ENCODE results near the gene EDIL3.
"Not testable (repeated sequence)": the region's sequence is repeated elsewhere in the genome, so short reads cannot be mapped to it uniquely, and the experiment has no call there.

The EDIL3 gene

DNA sequence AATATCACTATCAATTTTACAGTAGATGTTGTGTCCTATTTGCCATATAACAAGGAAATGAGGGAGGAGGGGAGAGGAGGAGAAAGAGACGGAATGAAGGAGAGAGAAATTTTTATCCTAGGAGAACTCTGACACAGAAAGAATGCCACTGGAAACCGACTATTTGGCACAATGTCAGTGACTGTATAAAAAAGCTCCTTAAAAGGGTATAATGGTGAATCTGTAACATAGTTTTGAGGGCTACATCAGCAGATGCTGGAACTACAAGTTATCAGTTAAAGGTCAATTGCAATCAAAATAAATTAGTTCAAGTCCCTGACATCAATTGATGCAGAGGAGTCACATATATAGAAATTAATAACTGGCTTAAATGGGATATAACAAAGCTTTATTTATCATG lies 5.7 kb downstream of the EDIL3 start:
- DNase-seq: peak; percentile 95

DNA sequence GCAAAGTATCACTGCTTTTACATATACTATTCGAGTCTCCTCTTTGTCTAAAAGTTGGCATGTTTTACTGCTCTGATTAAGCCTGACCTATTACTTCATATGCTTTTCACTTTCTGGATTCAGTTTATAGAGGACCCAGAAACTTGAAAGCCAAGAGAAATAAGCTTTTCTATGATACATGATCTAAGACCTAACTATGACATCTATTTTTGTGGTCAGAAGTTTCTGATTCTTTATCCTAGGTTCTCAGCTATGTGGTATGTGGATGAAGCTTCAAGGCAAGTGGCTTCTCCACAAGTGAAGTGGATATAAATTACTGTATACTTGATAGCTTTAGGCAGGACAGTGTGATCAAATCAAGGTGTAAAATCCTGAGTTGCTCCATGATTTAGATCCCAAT lies 6.3 kb downstream of the EDIL3 start:
- DNase-seq: peak; percentile 96

DNA sequence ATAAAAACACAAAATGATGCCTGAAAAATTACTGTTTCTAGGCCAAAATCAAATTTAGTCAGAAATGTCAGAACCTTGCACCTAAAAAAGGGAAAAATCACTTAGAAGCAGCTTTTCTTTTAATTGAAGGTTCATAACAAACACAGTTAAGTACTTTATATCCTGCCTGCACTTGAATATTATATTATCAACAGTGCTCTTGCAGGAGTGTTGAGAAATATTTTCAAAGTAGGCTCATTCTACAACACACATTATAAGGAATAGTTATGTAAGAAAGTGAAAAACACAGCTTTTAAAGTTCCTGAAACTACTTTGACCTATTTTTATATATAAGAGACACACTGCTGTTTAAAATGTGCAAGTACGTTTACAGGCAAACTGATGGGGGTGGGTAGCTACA lies 8.3 kb downstream of the EDIL3 start:
- no peak for DNase-seq

DNA sequence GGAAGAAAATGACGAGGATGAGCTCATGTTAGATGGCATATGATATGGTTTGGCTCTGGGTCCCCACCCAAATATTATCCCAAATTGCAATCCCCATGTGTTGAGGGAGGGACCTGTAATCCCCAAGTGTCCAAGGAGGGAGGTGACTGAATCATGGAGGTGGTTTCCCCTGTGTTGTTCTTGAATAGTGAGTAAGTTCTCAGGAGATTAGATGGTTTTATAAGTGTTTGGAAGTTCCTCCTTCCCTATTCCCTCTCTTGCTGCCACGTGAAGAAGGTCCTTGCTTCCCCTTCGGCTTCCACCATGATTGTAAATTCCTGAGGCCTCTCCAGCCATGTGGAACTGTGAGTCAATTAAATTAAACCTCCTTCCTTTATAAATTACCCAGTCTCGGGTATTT lies 10.1 kb downstream of the EDIL3 start:
- peak; percentile 50 for DNase-seq

DNA sequence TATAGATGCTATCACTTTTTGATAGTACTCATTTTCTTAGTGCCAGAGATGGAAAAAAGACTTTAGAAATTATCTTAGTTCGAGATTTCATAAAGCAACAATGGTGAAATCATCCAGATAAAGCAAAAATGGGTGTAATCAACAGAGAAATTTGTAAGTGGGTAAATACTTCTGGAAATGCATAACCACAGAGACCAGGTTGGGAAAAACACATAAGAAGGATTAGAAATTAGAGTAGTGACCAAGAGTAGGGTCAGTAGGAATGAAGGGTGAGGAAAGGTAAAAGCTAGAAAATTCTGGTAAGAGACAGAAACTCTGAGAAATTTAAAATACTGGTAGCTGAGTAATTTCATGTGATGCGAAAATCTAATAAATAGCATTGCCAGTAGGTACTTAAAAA lies 11.2 kb downstream of the EDIL3 start:
- no peak for DNase-seq

DNA sequence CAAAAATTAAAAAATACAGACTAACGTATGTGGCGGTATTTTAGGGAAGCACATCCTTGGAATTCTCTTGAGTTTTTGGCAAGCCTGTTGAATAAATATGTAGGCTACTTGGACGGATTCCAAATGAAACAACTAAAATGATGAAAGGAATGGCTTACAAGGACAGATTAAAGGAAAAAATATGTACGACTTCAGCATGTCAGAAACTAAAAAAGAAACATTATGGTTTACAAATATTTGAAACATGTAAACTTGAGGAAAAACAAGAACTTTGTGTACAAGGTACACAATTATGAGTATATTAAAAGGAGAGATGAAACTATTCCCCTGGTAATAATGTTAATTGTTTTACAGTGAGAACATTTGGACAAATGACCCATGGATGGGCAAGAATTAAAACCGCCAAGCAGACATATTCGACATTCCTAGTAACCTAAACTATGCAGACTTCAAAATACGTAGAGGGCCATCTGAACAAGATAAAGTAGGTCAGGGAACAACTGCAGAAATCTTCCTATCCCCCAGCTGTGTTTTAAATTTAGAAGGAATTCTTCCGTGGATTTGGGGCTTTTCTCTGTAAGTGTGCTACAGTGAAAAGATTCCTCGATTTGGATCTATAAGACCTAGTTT lies 12.5 kb downstream of the EDIL3 start:
- peak; percentile 96 for DNase-seq

DNA sequence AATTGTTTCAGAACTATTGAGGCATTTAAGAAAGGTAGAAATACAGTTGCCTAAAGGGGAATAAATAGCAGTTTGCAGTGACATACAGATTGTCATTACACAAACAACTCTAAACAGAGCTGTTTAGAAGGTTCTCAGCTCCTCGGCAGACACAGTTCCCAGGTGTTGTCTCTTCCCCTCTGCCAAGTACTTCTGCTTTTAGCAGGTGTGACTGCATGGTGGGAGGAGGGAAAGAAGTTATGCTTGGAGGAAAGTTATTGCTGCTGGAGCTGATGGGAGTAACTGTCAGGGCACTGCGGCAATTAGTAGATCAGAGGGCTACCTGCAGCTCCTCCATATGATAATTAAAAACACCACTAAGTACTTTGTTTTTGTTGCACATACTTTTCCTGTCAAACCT lies 14.5 kb downstream of the EDIL3 start:
- DNase-seq: no peak

DNA sequence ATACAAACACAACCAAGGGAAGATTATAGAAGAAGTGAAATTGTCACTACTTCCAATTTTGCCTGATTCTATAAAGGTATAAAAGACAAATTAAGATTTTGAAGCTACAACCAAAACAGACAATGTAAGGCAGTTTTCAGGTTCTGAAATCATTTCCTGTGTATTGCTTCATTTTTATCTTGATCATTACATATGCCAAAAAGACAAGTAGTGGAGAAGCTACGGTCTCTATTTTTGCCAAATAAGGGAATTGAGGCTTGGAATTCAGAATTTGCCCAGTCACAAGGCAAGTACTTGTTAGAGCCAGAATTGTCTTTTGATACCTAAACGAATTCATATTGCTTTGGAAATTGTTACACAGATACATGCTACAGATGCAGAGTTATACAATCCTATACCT lies 20.6 kb downstream of the EDIL3 start:
- peak; percentile 52 for DNase-seq

DNA sequence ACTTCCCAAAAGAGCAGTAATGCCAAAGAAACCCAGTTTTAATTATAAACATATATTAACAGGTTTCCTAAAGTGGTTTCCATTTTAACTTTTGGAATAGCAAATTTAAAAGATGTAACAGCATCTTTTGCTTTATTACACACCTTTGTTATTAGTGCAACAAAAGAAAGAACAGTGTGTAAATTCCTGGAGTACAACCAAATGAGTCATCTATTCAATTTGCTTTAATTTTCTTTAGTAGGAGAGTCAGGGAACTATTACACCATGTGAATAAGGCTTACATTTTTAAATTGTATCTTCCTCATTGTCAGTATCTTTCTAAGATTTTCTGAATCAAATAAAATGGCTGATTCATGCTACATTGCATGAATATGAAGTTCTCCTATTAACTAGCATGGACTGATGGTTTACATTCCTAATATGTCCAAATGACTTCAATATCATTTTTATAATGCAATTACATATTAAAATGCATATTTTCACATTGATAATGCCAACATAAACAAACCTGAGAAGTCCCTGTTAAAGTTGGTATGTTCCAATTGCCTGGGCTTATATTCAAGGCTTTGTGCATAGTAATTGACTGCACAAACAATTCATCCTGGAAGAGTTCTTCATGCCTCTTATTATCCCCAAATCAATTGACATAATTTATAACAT lies 22.5 kb downstream of the EDIL3 start:
- DNase-seq: no peak

DNA sequence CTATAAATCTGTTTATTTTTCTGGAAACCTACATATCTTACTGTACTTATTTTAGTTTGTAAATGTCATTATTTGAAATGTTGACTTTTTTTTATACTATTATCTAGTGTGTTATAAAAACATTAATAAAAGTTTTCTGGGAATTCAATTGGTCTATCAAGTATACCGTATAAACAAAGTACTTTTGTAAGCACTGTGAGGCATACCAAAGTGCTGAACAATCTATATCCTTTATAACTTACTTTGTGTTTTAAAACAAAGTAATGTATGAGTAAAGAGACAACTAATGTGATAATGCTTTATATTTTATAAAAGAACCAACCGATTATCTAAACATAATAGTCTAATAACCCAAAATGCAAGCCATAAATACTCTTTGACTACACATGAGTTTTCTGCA lies 23.1 kb downstream of the EDIL3 start:
- DNase-seq: peak; percentile 34

DNA sequence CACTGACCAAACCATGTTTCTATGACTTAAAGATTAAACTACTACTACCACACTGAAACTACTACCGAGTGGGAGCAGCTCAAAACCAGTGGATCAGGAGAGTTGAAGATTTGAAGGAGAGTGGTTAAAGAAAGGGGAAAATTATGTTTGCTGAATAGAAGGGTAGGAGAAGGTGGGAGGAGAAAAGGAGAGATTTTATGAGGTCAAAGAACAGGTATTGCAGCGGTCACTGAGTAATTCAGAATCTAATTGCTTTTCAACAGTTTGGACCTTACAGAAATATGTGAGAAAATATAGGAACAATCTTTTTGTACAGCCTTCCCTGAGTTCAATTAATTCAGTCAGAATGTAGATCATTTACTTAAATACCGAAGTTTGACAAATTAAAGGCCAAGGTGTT lies 24.6 kb downstream of the EDIL3 start:
- DNase-seq: no peak

DNA sequence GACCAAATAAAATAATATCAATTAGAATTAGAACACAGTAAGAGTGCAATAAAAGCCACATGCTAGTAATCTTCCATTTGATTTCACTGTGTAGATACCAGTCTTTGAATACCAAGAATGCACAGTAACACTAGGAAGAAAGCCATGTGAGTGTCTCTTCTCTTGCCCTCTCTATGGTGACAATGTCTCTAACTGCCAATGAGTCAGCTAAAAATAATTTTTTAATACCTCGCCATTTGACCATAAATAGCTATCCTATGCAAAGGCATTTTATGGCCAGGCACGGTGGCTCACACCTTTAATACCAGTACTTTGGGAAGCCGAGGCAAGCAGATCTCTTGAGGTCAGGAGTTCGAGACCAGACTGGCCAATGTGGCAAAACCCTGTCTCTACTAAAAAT lies 30.6 kb downstream of the EDIL3 start:
- DNase-seq: peak; percentile 54

DNA sequence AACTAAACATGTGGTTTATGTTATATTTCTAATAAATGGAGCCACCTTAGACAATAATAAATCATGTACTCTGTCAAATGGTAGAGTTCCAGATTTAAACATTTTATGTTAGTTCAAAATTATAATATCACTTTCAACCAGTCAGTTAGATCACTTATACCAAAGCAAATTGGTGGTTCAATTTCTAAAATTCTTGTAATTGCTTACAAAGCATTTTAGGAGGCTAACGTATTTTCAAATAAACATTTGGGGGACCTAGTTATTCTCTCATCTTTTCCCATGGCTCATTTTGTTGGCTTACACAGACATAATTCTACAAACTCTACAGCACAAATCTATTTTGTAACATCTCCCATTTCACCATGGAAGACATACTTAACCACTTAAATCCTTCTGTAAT lies 39.9 kb downstream of the EDIL3 start:
- no peak for DNase-seq

DNA sequence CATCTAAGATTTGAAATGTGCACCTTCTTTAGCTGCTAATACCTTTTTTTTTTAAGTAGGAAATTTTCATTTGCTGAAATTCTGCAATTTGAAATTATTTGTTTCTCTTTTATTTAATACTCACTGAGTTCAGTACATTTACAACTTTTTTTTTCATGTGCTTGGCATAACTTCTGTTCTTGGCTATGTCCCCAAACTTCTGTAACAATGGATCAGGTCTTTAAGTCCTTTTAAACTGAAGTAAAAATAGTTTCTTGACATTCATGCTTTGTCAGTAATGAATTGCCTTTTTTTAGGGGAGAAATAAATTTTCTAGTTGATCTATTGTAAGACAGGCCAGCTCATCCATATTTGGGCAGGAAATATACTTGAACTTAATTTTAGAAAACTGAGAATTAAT lies 41.5 kb downstream of the EDIL3 start:
- no peak for DNase-seq

DNA sequence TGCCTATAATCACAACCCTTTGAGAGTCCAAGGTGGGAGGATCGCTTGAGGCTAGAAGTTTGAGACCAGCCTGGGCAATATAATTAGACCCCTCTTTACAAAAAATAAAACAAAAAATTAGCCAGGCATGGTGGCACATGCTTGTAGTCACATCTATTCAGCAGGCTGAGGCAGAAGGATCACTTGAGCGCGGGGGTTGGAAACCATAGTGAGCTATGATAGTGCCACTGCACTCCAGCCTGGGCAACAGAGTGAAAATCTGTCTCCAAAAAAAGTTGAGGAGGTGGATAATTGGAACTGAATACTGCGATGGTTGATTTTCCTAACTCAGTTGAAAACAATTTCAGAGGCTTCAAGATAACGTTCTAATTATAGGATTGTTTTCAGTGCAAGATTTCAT lies 52.6 kb downstream of the EDIL3 start:
- DNase-seq: no peak

DNA sequence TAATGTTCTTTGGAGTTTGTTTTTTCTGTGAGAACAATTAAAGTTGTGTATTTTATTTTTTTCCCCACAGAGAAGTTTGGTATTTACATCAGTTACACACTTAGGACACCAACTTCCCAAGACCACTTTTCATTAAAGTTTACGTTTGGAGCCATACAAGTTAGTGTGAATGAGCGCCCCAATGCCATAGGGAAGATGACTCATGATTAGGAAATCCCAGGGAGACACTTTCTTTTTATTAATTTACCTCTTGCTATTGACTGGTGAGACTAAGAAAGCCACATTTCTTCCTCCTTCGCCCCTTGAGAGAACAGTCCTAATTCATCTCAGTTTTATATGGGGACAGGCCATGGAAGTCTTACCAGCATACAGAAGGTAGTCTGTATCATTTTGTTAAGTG lies 57.1 kb downstream of the EDIL3 start:
- DNase-seq: no peak

DNA sequence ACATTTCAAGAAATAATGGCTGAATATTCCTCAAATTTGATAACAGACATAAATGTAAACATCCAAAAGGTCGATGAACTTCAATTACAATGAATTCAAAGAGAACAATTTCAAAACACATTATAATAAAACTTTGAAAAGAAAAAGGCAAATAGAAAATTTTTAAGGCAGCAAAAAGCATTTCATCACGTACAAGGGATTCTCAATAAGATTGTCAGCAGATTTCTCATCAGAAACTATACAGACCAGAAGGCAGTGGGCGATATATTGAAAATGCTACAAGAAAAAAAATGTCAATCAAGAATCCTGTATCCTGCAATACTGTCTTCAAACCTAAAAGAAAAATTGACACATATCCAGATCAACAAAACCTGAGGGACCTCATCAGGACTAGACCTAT lies 62.0 kb downstream of the EDIL3 start:
- DNase-seq: no peak

DNA sequence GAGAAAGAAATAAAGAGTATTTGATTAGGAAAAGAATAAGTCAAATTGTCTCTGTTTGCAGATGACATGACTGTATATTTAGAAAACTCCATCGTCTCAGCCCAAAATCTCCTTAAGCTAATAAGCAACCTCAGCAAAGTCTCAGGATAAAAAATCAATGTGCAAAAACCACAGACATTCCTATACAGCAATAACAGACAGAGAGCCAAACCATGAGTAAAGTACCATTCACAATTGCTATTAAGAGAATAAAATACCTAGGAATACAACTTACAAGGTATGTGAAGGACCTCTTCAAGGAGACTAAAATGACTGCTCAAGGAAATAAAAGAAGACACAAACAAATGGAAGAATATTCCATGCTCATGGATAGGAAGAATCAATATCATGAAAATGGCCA lies 66.9 kb downstream of the EDIL3 start:
- not testable (repeated sequence) for DNase-seq

DNA sequence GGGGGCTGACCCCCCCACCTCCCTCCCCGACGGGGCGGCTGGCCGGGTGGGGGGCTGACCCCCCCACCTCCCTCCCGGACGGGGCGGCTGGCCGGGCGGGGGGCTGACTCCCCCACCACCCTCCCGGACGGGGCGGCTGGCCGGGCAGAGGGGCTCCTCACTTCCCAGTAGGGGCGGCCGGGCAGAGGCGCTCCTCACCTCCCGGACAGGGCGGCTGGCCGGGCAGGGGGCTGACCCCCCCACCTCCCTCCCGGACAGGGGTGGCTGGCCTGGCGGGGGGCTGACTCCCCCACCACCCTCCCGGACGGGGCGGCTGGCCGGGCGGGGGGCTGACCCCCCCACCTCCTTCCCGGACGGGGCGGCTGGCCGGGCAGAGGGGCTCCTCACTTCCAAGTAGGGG lies 72.4 kb downstream of the EDIL3 start:
- DNase-seq: not testable (repeated sequence)

DNA sequence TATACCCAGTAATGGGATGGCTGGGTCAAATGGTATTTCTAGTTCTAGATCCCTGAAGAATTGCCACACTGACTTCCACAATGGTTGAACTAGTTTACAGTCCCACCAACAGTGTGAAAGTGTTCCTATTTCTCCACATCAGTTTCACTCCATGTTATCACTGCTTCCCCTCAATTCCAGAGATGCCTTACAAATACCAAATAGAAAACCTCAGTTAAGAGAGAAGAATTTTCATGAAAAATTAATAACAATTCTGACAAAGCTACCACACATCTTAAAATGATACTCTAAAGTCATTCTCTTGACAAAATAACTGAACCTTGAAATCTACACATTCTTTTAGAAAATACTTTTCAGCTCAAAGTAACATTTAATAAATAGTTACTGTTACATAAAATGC lies 74.8 kb downstream of the EDIL3 start:
- not testable (repeated sequence) for DNase-seq

DNA sequence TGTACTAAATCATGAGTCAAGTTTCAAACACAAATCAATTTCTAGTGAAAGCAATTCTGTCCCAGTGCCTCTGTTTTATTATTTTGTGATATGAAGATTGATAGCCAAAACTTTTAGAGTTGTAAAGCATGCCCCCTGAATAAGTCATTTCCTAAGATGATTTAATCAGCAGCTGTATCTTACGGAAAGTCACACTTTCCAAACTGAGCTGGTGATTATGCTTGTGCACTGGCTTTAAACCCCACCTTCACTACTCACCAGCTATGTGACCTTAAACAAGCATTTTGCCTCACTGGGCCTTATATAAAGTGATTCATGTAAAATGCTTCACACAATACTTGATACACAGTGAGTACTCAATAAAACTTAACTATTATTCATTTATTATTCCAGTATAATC lies 78.1 kb downstream of the EDIL3 start:
- DNase-seq: no peak

DNA sequence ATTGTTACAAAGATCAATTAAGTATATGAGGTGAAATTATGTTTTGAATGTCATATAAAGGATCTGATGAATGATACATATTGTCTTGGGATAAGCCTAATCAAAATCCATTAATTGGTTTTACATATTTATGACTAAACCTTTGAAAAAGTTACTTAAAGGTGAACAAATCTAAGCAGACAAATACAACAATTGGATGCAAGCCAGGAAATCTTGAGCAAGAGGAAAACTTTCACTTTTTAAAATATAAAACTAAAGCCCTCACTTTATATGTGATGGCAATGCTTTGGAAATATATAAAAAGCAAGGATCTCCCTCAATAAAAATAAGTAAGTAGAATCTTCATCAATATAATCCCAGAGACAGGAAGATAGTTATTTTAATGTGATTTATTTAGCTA lies 80.1 kb downstream of the EDIL3 start:
- DNase-seq: no peak

DNA sequence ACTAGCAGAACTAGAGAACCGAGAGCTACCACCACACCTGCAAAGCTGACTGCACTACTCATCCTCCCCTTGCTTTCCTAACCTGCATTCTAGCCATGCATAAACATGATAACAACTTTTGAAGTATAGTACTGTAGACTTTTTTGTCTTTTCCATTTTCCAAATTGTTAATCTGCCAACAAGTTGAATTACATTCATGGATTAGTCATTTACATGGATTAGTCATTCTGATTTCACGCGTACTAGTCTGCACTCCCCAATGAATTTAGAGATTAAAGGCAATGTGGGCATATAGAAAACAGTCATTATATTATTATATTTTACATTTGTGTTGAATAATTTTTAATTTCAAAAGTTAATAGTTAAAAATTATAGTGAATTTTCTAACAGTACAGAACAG lies 81.4 kb downstream of the EDIL3 start:
- peak; percentile 51 for DNase-seq

DNA sequence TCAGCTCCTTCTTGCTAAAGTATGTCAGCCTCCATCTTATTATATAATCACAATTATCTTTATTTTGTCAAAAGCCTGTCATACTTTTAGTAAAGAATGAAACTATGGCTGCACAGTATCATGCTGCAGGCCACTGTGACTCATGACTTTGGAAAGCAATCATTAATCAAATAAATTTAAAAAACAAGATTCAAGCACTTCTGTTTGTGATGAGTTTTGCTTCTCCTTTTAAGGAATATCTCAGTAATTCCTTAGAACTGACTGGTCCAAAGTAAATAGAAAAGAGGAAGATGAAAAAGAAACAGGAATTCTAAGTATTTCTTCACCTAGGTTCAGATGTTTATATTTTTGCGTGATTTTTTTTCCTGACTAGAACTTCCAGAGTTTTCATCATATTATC lies 83.1 kb downstream of the EDIL3 start:
- DNase-seq: peak; percentile 67

DNA sequence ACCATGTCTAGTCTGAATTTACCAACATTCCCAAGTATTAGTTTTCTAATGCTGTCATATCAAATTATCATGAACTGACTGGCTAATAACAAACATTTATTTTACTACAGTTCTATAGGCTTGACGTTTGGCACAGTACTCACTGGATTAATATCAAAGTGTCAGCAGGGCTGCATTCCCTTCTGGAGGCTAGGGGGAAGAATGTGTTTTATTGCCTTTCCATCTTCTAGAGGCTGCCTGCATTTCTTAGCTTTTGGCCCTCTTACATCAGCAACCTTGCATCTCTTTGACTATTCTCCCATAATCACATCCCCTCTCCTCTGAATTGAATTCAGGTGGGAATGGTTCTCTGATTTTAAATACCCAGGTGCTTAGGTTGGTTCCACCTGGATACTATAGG lies 84.7 kb downstream of the EDIL3 start:
- DNase-seq: no peak
